Hematopoietic multipotent progenitor cell (in vitro differentiated cells): Measurements from ENCODE around the gene SLC46A2. TPM values are rescaled to one million over a fixed set of nuclear protein-coding genes. Genes with fewer than 3 reads are reported as not detected.

ENCODE experiments used
- DNase-seq, 3 donors: peaks; one replicate each; pipeline ENCODE4 v3.0.0-alpha.2; 2011 to 2015; ENCODE audit warnings: low read depth in 2 of 3, low spot score in 2 of 3
- total RNA-seq: library from RNA; depleted of rRNA; stranded (reverse); fragments of >200 nt; gene quantifications from one replicate; pipeline ENCODE4 v1.2.3, GENCODE V29; 2012

The SLC46A2 gene
- total RNA-seq, 1 donor, result under 0.01 TPM

GRCh38 chr9:112860451-112860850 lies 30.2 kb downstream of the SLC46A2 start:
- no peak for DNase-seq

GRCh38 chr9:112858625-112859147 lies 32.0 kb downstream of the SLC46A2 start:
- DNase-seq, result peak in 2 of 3 donors; percentile 61 to 79

- no peak for DNase-seq
Measured at GRCh38 chr9:112858005-112858404, 32.7 kb downstream of the SLC46A2 start.

- DNase-seq, result no peak
Measured at GRCh38 chr9:112856843-112857242, 33.8 kb downstream of the SLC46A2 start.

GRCh38 chr9:112856200-112856599 lies 34.5 kb downstream of the SLC46A2 start:
- DNase-seq, result no peak

- DNase-seq, result no peak
Measured at GRCh38 chr9:112854657-112855056, 36.0 kb downstream of the SLC46A2 start.

- no peak for DNase-seq
Measured at GRCh38 chr9:112853882-112854585, 36.6 kb downstream of the SLC46A2 start.

- DNase-seq, result no peak
Measured at GRCh38 chr9:112852741-112853504, 37.8 kb downstream of the SLC46A2 start.

GRCh38 chr9:112850840-112851239 lies 39.8 kb downstream of the SLC46A2 start:
- DNase-seq, result no peak

- DNase-seq, result no peak
Measured at GRCh38 chr9:112849363-112849922, 41.2 kb downstream of the SLC46A2 start.

- DNase-seq, result no peak
Measured at GRCh38 chr9:112848316-112849151, 42.1 kb downstream of the SLC46A2 start.

GRCh38 chr9:112846528-112847488 lies 43.9 kb downstream of the SLC46A2 start:
- no peak for DNase-seq

GRCh38 chr9:112844771-112845542 lies 45.7 kb downstream of the SLC46A2 start:
- DNase-seq, result peak; percentile 44 to 56 (median 52)

- no peak for DNase-seq
Measured at GRCh38 chr9:112842555-112842954, 48.1 kb downstream of the SLC46A2 start.

GRCh38 chr9:112841261-112841660 lies 49.4 kb downstream of the SLC46A2 start:
- DNase-seq, result no peak

- DNase-seq, result no peak
Measured at GRCh38 chr9:112839331-112839730, 51.3 kb downstream of the SLC46A2 start.

- no peak for DNase-seq
Measured at GRCh38 chr9:112838342-112838741, 52.3 kb downstream of the SLC46A2 start.

GRCh38 chr9:112836394-112836793 lies 54.3 kb downstream of the SLC46A2 start:
- DNase-seq, result no peak

GRCh38 chr9:112833081-112833480 lies 57.6 kb downstream of the SLC46A2 start:
- DNase-seq, result no peak
